HG02610 (cell line): ENCODE results near the gene SOCS6.
"Not testable (repeated sequence)": the region's sequence is repeated elsewhere in the genome, so short reads cannot be mapped to it uniquely, and the experiment has no call there.

Experiments used
- ATAC-seq: cut with Tn5 transposase; IDR thresholded peaks from one replicate; pipeline ENCODE4 v1.9.1; 2021; ENCODE audit warnings: mild to moderate bottlenecking, moderate library complexity; ENCODE audit not compliant: unreplicated experiment

SOCS6 gene

DNA sequence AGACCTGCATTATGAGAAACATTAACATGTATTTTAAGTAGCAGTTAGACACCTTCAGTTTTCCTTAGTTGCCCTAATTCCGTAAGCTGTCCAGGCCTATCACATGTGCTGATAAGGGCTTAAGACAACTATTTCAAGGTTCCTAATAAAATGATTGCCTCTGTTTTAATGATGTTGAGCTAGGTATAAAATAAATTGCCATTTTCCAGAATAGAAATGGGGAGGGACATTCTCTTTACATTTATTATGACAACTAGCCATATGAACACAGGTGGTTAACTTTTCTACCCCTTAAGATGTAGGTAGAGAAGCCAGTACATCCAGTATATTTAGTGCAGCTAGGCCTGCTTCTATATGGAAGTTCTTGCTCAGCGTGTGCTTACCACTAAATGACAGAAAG lies 65.9 kb downstream of the SOCS6 start:
- no peak for ATAC-seq

- no peak for ATAC-seq
Measured at GRCh38 chr18:70355620-70356385, 67.0 kb downstream of the SOCS6 start.

GRCh38 chr18:70358105-70358406 lies 69.2 kb downstream of the SOCS6 start:
- ATAC-seq, result peak; percentile 83

GRCh38 chr18:70359071-70359470 lies 70.2 kb downstream of the SOCS6 start:
- no peak for ATAC-seq

- ATAC-seq, result no peak
Measured at GRCh38 chr18:70362258-70362657, 73.4 kb downstream of the SOCS6 start.

GRCh38 chr18:70363861-70364260 lies 75.0 kb downstream of the SOCS6 start:
- no peak for ATAC-seq

- ATAC-seq, result no peak
Measured at GRCh38 chr18:70365361-70365760, 76.5 kb downstream of the SOCS6 start.

- no peak for ATAC-seq
Measured at GRCh38 chr18:70366174-70366573, 77.3 kb downstream of the SOCS6 start.

DNA sequence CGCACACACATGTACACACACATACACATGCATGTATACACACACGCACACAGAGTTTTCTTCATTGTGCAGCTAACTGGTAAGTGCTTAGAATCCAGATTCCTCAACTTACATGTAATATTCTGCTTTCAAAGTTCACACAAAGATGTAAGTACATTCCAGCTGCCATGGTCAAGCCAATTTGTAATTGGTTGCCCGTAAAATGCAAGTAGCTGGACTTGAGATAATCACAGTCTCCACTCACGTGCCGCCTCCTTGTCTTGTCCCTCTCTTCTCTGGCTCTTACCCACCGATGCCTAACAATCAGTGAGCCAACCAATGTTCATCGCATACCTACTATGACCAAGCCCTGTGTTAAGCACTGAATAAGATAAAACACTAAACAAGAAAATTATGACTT lies 77.8 kb downstream of the SOCS6 start:
- ATAC-seq, result no peak

DNA sequence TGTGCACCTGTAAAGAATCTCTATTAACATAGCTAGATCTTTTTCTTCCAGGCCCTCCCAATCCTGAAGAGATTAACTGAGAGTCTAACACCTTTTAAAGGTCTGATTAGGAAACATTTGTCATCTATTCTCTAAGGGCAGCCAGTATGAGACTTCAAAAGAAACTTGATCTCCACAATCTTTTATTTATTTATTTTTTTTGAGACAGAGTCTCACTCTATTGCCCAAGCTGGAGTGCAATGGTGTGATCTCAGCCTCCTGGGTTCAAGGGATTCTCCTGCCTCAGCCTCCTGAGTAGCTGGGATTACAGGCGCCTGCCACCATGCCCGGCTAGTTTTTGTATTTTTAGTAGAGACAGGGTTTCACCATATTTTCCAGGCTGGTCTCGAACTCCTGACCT lies 78.5 kb downstream of the SOCS6 start:
- not testable (repeated sequence) for ATAC-seq

DNA sequence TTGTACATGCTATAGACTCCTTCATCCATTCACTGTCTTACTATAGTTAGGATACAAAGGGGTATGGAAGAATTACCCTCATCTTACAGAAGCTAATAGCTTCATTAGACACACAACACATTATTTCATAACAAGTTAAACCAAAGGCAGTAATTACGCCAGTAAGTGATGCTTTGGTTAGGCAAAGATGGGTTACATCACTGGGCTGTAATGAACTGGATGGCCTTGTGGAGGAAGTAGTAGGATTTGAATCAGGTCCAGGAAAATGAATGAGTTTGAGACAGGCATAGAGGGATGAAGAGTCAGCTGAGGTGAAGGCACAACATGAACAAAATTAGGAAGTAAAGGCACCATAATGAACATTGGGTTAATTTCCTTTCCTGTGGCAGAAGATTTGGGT lies 80.1 kb downstream of the SOCS6 start:
- ATAC-seq, result no peak

GRCh38 chr18:70370762-70371733 lies 82.2 kb downstream of the SOCS6 start:
- ATAC-seq, result no peak

DNA sequence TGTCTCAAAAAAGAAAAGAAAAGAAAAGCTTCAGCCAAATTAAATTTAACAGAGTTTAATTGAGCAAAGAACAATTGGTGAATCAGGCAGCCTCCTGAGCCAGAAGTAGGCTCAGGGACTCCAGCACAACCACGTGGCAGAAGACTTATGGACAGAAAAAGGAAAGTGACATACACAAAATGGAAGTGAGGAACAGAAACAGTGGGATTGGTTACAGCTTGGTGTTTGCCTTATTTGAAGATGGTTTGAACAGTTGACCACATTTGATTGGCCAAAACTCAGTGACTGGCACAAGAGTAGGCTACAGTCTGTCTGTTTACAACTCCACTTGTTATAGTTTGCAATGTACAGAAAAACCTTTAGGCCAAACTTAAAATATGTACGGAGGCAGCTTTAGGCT lies 83.1 kb downstream of the SOCS6 start:
- ATAC-seq, result no peak

DNA sequence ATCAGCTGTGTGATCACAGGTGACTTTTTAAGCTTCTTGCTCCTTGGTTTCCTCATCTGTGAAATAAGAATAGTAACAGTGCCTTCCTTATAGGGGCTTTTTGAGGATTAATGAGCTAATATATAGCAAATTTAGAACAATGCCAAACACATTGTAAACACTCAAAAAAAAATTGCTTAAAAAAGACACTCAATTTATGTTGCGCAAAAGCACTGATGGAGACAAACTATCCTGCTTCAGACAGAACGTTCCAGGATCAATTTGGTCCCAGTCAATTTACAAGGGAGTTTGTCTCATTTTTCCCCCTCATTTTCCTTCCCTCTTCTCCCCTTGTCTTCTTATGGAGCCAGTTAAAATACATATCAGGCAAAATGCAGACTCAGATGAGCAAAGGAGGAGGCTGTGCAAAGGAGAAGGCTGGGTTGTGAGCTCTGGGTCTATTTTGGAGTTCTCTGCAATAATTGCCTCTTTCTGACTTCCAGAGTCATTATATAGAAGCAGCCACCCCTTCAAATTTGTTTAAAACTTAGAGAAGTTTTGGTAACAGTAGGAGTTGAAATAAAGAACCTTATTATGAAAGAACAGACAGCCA lies 83.7 kb downstream of the SOCS6 start:
- ATAC-seq, result no peak

DNA sequence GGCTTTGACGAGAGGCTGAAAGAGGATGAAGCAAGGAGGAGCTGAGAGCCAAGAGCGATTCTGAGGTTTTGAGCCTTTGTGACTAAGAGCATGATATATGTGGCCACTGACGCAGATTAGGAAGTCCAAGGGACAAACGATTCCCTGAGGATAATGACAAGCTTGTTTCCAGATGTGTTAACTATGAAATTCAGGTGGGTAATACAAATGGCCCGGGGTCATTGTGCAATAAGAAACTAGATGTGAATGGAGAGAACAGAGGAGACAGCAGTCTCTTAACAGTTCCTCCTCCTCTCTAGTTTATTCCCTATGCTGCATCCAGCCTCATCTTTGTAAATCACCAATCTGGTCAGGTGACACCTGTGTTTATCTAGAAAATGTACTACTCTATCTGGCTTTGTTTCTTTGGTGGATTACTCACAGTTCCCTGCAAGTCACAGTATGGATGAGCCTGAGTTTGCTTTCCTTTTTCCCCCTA lies 84.2 kb downstream of the SOCS6 start:
- no peak for ATAC-seq

- ATAC-seq, result no peak
Measured at GRCh38 chr18:70374154-70374553, 85.3 kb downstream of the SOCS6 start.

DNA sequence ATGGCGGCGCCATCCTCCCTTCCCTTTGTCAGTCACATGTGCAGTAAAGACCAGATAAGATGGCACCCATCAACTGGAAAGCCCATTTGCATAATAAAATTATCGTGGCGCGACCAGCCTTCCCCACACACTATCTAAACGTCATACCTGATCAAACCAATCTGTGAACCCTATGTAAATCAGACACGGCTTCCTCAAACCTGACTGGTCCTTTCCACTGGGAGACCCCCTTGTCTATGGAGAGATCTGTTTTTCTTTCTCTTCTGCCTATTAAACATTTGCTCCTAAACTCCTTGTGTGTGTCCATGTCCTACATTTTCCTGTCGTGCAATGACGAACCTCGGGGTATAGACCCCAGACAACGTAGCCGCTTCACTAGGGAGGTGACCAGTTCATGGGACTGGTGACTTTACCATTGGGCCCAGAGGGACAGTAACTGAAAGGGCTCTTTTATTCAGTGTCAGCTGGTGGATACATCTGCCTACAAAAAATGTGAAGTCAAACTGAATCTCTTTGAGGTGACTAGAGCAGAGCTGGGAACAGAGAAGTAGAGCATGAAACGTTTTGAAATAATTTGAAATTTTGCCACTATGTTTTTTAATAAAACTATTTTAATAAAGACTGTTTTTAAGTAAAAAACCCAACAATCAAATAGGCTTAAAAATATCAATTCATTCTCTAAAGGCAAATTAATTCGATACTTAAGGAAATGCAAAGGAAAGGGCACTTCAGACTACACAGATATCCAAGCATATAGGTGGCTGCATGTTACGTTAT lies 87.5 kb downstream of the SOCS6 start:
- no peak for ATAC-seq

DNA sequence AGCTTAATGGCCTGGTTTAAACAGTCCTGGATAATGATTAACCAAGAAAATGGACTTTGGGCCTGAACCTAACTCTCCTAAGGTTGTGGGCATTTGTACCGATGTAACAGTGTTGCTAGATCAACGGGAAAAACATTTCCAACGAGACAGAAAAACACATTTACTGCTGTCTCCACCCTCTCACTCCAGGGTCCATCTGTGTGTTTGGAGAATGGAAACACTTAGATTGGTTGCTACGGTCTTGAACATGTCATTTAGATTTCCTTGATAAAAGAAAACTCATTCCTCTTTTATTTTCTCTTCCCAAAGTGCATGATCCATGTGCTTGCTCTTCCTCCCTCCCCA lies 88.0 kb downstream of the SOCS6 start:
- ATAC-seq, result no peak

DNA sequence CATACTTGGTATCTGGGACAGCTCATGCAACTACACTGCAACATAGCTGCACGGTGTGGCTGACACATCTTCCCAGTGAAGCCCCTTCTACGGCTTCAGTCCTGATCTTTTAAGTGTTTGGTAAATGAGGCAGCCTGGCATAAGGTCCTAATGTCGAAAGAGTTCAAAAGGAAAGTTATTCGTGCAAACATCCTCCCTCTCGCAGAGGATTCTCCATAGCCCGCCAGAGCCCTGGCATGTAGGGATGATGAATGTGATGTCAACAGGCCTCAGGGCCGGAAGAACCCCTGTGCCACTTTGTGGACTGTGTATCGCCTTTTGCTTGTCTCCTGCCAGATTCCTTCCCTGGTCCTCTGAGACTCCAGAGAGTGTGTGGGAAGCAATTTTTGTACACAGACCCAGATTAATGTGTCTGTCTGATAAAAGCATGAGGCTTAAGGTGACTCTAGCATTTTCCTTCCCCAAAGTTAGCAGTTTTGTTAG lies 88.5 kb downstream of the SOCS6 start:
- no peak for ATAC-seq

DNA sequence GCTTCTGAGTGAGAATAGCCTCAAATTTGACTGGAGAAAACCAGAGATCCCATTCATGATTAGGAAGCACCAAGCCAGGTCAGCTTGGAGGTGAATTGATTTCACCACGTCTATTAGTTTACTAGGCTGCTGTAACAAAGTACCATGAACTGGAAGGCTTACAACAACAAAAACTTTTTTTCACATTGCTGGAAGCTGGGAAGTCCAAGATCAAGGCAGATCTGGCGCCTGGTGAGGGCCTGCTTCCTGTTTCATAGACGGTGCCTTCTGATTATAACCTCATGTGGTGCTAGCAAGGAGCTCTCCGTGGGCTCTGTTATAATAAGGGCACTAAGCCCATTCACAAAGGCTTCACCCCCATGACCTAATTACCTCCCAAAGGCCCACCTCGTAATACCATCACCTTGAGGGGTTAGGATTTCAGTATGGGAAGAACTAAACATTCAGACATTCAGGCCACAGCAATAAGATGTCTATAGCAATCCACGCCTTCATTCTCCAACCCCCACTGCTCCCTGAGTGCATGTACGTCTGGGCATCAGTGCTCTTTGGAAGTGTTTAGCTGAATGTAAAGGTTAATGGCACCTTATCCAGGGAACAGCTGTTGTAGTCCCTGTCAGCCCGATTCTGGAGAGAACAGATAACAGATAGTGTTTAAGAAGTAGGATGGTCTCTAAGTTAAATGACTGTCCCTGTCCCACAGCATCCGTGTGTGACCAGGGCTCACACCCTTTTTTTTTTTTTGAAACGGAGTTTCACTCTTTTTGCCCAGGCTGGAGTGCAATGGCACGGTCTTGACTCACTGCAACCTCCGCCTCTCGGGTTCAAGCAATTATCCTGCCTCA lies 89.2 kb downstream of the SOCS6 start:
- no peak for ATAC-seq
